NCI-H748 (cell line): ENCODE results near the gene RAPGEF5.

ENCODE experiments used
- DNase-seq: peaks from one replicate; lab custom pipeline; 2025; ENCODE audit not compliant: unreplicated experiment; lab: John Stamatoyannopoulos, UW

RAPGEF5 gene

GRCh38 chr7:22350466-22351328, 6.3 kb downstream of the RAPGEF5 start:
- DNase-seq, result no peak

GRCh38 chr7:22348379-22348778, 8.6 kb downstream of the RAPGEF5 start:
- no peak for DNase-seq

- DNase-seq, result peak; percentile 56
Observed at GRCh38 chr7:22346383-22347107, 10.4 kb downstream of the RAPGEF5 start.

- DNase-seq, result no peak
Observed at GRCh38 chr7:22344655-22345054, 12.3 kb downstream of the RAPGEF5 start.

GRCh38 chr7:22343612-22344011, 13.3 kb downstream of the RAPGEF5 start:
- no peak for DNase-seq

GRCh38 chr7:22343071-22343470, 13.9 kb downstream of the RAPGEF5 start:
- no peak for DNase-seq

GRCh38 chr7:22339725-22340390, 17.1 kb downstream of the RAPGEF5 start:
- peak; percentile 12 for DNase-seq

- peak; percentile 18 for DNase-seq
Observed at GRCh38 chr7:22338877-22339276, 18.1 kb downstream of the RAPGEF5 start.

- no peak for DNase-seq
Observed at GRCh38 chr7:22338411-22338810, 18.5 kb downstream of the RAPGEF5 start.

GRCh38 chr7:22333680-22334141, 23.2 kb downstream of the RAPGEF5 start:
- DNase-seq, result peak; percentile 86

GRCh38 chr7:22332461-22332870, 24.5 kb downstream of the RAPGEF5 start:
- DNase-seq, result peak; percentile 53

- no peak for DNase-seq
Observed at GRCh38 chr7:22331704-22332103, 25.2 kb downstream of the RAPGEF5 start.

- DNase-seq, result no peak
Observed at GRCh38 chr7:22330903-22331302, 26.1 kb downstream of the RAPGEF5 start.

- DNase-seq, result peak; percentile 31
Observed at GRCh38 chr7:22329816-22330524, 27.0 kb downstream of the RAPGEF5 start.

- DNase-seq, result peak; percentile 57
Observed at GRCh38 chr7:22326181-22326580, 30.8 kb downstream of the RAPGEF5 start.

- DNase-seq, result peak; percentile 82
Observed at GRCh38 chr7:22325671-22326070, 31.3 kb downstream of the RAPGEF5 start.

- DNase-seq, result peak; percentile 13
Observed at GRCh38 chr7:22323714-22324113, 33.2 kb downstream of the RAPGEF5 start.

- no peak for DNase-seq
Observed at GRCh38 chr7:22320416-22320815, 36.5 kb downstream of the RAPGEF5 start.

- peak; percentile 88 for DNase-seq
Observed at GRCh38 chr7:22319424-22320403, 37.2 kb downstream of the RAPGEF5 start.

GRCh38 chr7:22318376-22318775, 38.6 kb downstream of the RAPGEF5 start:
- no peak for DNase-seq
